ENCODE data around the gene ZNF444.
"Not testable (repeated sequence)": the region's sequence is repeated elsewhere in the genome, so short reads cannot be mapped to it uniquely, and the experiment has no call there.

ZNF444 gene

GRCh38 chr19:56145698-56146097, 4.6 kb downstream of the ZNF444 start:
- no peak for DNase-seq (ENCODE audit: low read depth)

GRCh38 chr19:56146904-56147303, 5.8 kb downstream of the ZNF444 start:
- DNase-seq (ENCODE audit: low read depth), result no peak

DNA sequence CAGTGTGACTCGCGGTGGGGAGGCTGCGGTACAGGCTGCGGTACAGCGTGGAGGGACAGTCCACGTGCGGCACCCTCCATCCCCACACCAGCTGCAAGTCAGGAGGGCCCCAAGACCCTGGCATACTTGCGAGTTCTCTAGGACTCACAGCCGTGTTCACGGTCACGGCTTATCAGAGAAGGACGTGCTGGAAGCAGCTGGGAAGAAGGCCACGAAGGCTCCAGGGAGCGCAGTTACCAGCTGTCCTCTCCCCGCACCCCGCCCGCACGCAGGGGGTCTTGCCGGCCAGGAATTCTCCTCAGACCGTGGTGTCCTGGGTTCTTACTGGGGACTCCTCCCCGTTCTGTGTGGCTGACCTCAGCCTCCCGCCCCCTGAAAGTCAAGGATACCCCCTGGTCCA, 6.2 kb downstream of the ZNF444 start:
- DNase-seq (ENCODE audit: low read depth), result no peak

DNA sequence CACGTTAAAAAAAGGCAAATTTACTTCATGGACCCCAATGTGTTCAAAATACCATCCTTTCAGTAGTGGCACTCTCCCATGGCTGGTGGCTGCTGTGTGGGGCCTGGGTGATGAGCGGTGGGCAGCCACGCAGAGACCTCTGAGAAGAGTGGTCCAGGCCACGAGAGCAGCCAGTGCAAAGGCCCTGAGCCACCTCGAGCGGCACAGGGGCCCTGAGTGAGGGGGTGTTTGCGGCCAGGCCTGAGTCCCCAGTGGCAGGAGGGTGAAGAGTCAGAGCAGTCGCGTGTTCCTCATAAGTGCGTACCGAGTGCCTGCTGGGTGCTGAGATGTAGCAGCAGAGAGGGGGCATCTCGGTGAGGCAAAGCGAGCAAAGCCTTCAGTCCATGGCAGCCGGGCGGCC, 7.0 kb downstream of the ZNF444 start:
- no peak for DNase-seq (ENCODE audit: low read depth)

- not testable (repeated sequence) for DNase-seq (ENCODE audit: low read depth)
Measured at GRCh38 chr19:56148955-56149655, 8.0 kb downstream of the ZNF444 start.

- DNase-seq (ENCODE audit: low read depth), result no peak
Measured at GRCh38 chr19:56149656-56150038, 8.6 kb downstream of the ZNF444 start.

- DNase-seq (ENCODE audit: low read depth), result no peak
Measured at GRCh38 chr19:56150358-56150757, 9.3 kb downstream of the ZNF444 start.

DNA sequence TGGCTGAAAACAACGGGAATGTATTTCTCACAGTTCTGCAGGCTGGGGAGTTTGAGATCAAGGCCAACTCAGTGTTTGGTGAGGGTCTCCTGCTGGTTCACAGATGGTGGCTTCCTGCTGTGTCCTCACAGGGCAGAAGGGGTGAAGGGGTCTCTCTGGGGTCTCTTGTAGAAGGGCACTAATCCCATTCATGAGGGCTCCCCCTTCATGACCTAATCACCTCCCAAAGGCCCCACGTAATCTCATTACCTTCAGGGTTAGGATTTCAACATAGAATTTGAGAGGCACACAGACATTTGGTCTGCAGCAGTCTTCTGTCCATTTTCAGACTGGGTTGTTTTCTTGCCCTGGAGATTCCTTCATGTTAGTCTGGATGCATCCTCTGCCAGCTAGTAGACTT, 11.6 kb downstream of the ZNF444 start:
- no peak for DNase-seq (ENCODE audit: low read depth)

GRCh38 chr19:56153507-56153906, 12.4 kb downstream of the ZNF444 start:
- DNase-seq (ENCODE audit: low read depth), result no peak

GRCh38 chr19:56155124-56155687, 14.1 kb downstream of the ZNF444 start:
- no peak for DNase-seq (ENCODE audit: low read depth)

DNA sequence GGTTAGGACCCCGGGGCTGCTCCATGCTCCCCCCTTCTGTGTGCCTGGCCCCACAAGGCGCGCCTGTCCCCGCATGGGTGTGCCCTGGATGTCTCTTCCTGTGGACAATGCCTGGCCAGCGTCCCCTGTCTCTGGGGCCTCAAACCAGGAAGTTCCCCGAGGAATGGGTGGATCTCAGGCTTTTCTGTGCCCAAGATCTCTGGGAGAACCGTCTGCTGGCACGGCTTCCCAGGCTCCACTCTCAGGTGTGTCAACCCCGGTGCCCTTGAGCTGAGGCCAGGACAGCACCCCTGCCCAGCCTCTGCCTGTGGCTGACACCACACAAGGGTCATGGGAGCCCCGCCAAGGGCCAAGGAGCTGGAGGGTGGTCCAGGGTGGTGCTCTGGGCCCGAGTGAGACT, 15.7 kb downstream of the ZNF444 start:
- DNase-seq (ENCODE audit: low read depth), result no peak

DNA sequence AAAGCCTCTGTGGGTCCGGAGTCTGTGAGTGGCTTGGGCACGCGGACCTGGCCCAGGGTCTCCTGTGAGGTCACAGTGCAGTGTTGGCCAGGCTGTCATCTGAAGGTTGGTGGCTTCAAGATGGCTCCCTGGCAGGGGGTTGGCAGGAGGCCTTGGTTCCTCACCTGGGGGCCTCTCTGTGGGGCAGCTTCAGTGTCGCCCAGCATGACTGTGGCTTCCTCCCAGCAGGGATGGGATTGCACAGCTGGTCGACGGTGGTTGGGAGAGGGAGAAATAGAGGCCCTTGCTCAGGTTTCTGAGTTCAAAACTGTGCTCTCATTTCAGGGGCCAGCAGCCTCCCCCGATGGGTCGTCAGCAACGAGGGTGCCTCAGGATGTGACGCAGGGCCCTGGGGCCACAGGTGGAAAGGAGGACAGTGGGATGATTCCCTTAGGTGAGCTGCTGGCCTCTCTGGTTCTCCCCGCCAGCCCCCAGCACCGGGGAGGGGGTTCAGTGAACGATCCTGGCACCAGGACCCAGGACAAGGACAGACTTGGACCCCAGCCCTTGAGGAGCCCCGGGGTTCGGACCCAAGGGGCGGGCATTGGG, 17.2 kb downstream of the ZNF444 start:
- DNase-seq (ENCODE audit: low read depth), result no peak

GRCh38 chr19:56159009-56159559, 18.0 kb downstream of the ZNF444 start:
- DNase-seq (ENCODE audit: low read depth), result no peak

DNA sequence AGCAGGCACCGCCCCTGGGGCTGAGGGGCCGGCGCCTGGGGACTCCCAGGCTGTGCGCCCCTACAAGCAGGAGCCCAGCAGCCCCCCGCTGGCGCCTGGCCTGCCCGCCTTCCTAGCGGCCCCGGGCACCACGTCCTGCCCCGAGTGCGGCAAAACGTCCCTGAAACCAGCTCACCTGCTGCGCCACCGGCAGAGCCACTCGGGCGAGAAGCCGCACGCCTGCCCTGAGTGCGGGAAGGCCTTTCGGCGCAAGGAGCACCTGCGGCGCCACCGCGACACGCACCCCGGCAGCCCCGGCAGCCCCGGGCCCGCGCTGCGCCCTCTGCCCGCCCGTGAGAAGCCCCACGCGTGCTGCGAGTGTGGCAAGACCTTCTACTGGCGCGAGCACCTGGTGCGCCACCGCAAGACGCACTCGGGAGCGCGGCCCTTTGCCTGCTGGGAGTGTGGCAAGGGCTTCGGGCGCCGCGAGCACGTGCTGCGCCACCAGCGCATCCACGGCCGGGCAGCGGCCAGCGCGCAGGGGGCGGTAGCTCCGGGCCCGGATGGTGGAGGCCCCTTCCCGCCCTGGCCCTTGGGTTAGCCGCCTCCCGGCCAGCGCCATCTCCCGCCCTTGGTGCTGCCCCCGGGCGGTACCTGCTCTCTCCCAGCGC, 18.7 kb downstream of the ZNF444 start:
- DNase-seq (ENCODE audit: low read depth), result no peak

DNA sequence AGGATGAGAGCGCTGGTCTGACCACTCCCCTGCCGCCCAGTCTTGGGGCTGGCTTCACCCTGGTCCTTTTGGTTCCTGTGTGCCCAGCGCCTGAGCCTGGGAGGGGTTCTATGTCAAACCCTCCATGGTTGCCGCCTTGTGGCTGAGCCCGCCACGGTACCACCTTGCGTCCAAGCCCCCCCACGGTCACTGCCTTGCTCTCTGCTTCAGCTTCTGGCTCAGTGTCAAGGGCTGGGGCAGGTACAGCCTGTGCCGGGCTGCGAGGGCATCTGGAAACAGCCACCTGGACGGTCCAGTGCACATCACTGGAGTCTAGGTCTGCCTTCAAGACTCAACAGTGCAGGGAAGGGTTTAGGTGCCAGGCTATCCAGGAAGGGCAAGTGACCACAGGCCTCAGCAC, 20.4 kb downstream of the ZNF444 start:
- DNase-seq (ENCODE audit: low read depth), result no peak

GRCh38 chr19:56162258-56162657, 21.2 kb downstream of the ZNF444 start:
- DNase-seq (ENCODE audit: low read depth), result no peak

- DNase-seq (ENCODE audit: low read depth), result no peak
Measured at GRCh38 chr19:56163097-56163496, 22.0 kb downstream of the ZNF444 start.

DNA sequence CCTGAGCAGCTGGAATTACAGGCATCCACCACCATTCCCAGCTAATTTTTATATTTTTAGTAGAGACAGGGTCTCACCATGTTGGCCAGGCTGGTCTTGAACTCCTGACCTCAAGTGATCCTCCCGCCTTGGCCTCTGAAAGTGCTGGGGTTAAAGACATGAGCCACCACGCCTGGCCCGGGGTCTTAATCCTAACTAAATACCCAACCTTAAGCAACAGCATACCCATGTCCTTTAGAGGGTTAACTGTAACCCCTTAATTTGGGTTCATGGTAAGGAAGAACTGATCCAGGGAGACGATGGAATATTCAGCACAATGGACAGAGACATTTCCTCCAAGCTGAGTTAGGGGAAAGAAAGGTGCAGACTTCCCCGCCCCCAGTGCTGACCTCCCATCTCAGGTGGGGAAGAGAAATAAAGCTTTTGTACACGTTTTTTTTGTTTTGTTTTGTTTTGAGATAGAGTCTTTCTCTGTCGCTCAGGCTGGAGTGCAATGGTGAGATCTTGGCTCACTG, 26.0 kb downstream of the ZNF444 start:
- no peak for DNase-seq (ENCODE audit: low read depth)

- DNase-seq (ENCODE audit: low read depth), result peak; percentile 49
Measured at GRCh38 chr19:56170261-56170660, 29.2 kb downstream of the ZNF444 start.

GRCh38 chr19:56174086-56174485, 33.0 kb downstream of the ZNF444 start:
- no peak for DNase-seq (ENCODE audit: low read depth)

DNA sequence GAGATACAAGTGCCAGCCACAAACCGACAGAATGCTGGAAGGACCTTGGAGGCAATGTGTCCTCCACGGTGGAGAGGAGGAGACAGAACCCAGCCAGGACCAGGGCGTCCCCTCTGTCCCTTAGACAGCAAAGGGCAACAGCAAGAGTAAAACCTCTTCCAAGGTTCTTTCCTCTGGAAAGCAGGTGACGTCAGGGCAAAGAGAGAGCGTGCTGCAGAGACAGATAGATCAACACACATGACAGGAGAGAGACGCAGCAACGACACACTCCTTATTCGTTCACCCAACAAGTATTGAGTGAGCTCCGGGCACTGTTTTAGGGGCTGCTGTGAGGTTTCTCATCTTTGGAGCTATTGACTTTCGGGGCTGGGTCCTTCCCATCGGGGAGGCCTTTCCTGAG, 33.5 kb downstream of the ZNF444 start:
- DNase-seq (ENCODE audit: low read depth), result no peak

DNA sequence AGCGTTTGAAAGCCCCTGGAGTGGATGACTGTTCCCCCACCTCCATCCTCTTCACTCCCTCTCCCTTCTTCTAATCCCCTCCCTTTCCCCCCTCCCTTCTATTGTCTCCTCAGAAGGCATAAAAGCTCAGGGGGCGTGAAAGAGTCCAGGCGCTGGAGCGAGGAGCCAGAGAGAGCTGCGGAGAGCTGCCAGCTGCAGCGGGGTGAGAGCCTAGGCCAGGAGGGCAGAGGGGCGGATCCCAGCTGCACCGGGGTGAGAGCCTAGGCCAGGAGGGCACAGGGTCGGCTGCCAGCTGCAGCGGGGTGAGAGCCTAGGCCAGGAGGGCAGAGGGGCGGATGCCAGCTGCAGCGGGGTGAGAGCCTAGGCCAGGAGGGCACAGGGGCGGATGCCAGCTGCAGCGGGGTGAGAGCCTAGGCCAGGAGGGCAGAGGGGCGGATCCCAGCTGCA, 34.8 kb downstream of the ZNF444 start, which contains the start of gene GALP:
TSS of gene GALP (plus strand) at position 148 of the 447 bp plus-strand sequence. CDS start 1,101 bp downstream, outside the sequence.
- not testable (repeated sequence) for DNase-seq (ENCODE audit: low read depth)
